HEK293 (cell line): ENCODE data around the gene ANGPTL5.
A peak's percentile ranks its signal among the peaks of the same experiment; 100 is the strongest.

ENCODE experiments used
- CTCF ChIP-seq: fragments of 450-650 bp; formaldehyde crosslinking; IDR thresholded peaks from 2 replicates; pipeline ENCODE4 v1.5.1; 2016; ENCODE audit warnings: missing biosample characterization, missing genetic modification characterization
- PBX3 ChIP-seq: sonication (generic); formaldehyde crosslinking; IDR thresholded peaks from 2 replicates; pipeline ENCODE4 v1.8.1; 2022; ENCODE audit warnings: mild to moderate bottlenecking, moderate library complexity, missing genetic modification reagents
- SP2 ChIP-seq: fragments of 450-650 bp; formaldehyde crosslinking; IDR thresholded peaks from 2 replicates; pipeline ENCODE4 v1.5.1; 2016; ENCODE audit warnings: missing biosample characterization, missing genetic modification characterization
- ZNF114 ChIP-seq: fragments of 450-650 bp; formaldehyde crosslinking; IDR thresholded peaks from 2 replicates; pipeline ENCODE4 v1.5.0; 2017; ENCODE audit warnings: missing biosample characterization, missing genetic modification characterization
- ZNF138 ChIP-seq: fragments of 450-650 bp; formaldehyde crosslinking; IDR thresholded peaks from 2 replicates; pipeline ENCODE4 v1.5.1; 2016; ENCODE audit warnings: missing biosample characterization, missing genetic modification characterization, borderline replicate concordance
- ZNF350 ChIP-seq: fragments of 450-650 bp; formaldehyde crosslinking; IDR thresholded peaks from 2 replicates; pipeline ENCODE4 v1.5.0; 2017; ENCODE audit warnings: missing biosample characterization, mild to moderate bottlenecking, missing genetic modification characterization
- TF ChIP-seq, protein P1 (sequence below): fragments of 450-650 bp; formaldehyde crosslinking; IDR thresholded peaks from 2 replicates; pipeline ENCODE4 v1.5.1; 2016; ENCODE audit warnings: missing biosample characterization, missing genetic modification characterization

DNA sequence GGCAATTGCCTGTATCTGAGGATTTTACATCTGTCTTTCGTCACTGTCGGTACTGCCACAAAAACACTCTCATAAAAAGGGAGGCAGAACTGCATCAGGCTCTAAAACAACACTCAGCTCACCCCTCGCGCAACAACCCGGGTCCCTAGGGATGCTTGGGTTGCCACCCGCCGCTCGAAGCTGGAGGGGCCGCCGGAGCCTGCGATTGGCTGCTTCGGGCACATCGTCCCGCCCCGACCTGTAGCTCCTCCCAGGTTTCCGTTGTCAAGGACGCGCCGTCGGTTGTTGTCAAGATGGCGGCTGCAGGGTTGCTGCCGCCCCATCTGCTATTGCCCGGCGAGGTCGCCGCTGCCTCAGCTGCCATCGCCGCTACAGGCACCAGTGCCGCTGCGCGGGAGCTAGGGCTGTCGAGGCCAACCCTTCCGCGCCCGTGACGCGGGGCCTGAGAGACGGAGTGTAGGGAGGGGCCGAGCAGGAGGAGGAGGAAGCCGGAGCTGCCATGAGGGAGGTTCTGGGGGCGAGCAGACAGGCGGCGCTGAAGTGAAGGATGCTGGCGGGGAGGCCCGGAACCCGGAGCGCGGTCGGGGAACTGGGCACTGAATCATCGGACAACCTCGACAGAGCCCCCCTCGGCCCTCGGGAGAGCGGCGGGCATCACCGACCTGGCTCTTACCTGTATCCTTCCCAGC is 1.4 kb downstream of the ANGPTL5 start, which contains the start of gene CEP126:
- TF ChIP-seq PBX3 (CRISPR knock-in tag) (peak; percentile 84; the same call in 1 of the 2 replicates), CTCF (tag by site-specific recombination) (peak; percentile 84), ZNF350 (tag by site-specific recombination) (no peak), ZNF114 (tag by site-specific recombination) (no peak), SP2 (tag by site-specific recombination) (peak; percentile 79), ZNF138 (tag by site-specific recombination) (no peak)
- TF ChIP-seq, protein P1, sequence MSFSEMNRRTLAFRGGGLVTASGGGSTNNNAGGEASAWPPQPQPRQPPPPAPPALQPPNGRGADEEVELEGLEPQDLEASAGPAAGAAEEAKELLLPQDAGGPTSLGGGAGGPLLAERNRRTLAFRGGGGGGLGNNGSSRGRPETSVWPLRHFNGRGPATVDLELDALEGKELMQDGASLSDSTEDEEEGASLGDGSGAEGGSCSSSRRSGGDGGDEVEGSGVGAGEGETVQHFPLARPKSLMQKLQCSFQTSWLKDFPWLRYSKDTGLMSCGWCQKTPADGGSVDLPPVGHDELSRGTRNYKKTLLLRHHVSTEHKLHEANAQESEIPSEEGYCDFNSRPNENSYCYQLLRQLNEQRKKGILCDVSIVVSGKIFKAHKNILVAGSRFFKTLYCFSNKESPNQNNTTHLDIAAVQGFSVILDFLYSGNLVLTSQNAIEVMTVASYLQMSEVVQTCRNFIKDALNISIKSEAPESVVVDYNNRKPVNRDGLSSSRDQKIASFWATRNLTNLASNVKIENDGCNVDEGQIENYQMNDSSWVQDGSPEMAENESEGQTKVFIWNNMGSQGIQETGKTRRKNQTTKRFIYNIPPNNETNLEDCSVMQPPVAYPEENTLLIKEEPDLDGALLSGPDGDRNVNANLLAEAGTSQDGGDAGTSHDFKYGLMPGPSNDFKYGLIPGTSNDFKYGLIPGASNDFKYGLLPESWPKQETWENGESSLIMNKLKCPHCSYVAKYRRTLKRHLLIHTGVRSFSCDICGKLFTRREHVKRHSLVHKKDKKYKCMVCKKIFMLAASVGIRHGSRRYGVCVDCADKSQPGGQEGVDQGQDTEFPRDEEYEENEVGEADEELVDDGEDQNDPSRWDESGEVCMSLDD (tag by site-specific recombination) = peak; percentile 42; the same call in 1 of the 2 replicates
